Omental fat pad (tissue), 4 donors: ENCODE results near the gene RALY. TPM values are rescaled to one million over a fixed set of nuclear protein-coding genes. Genes with fewer than 3 reads are reported as not detected.

Experiments used
- ATAC-seq: fragments of 150-250 bp; one replicate; pipeline ENCODE4 v1.9.1; 2016; ENCODE audit warnings: mild to moderate bottlenecking, moderate library complexity; ENCODE audit not compliant: low FRiP score
- DNase-seq: peaks from one replicate; pipeline ENCODE4 v3.0.0-alpha.2; 2019; ENCODE audit warnings: low spot score
- total RNA-seq, 4 donors: library from RNA; depleted of rRNA; stranded (reverse); fragments of >200 nt; gene quantifications; one replicate each; pipeline ENCODE4 v1.1.0, GENCODE V29; 2016
- TF ChIP-seq, protein P1 (sequence below), 3 donors: fragments of 450-650 bp; IDR thresholded peaks; one replicate each; pipeline ENCODE4 v1.5.1; 2016 to 2017; ENCODE audit warnings: antibody characterized with exemption in 3 of 3, mild to moderate bottlenecking in 3 of 3, moderate library complexity in 2 of 3

The RALY gene
- total RNA-seq, 4 donors from 2014 or later = 66.4 to 95.4 (median 80.5) TPM

DNA sequence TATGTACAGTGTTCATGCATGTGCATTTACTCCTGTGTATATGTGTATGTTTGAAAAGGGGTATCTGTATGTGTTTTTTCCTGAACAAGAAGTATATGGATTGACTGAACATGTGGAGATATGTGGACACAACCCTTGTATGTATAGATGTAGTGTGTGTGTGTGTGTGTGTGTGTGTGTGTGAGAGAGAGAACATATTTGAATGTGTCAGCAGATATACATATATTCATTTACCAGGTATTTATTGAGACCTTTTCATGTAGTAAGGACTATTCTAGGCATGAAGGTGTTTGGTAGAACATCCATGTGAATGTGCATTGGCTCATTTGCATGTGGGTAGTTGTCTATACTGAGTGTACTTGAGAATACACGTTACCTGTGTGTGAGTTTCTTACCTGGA is 79.1 kb downstream of the RALY start:
- TF ChIP-seq, protein P1, sequence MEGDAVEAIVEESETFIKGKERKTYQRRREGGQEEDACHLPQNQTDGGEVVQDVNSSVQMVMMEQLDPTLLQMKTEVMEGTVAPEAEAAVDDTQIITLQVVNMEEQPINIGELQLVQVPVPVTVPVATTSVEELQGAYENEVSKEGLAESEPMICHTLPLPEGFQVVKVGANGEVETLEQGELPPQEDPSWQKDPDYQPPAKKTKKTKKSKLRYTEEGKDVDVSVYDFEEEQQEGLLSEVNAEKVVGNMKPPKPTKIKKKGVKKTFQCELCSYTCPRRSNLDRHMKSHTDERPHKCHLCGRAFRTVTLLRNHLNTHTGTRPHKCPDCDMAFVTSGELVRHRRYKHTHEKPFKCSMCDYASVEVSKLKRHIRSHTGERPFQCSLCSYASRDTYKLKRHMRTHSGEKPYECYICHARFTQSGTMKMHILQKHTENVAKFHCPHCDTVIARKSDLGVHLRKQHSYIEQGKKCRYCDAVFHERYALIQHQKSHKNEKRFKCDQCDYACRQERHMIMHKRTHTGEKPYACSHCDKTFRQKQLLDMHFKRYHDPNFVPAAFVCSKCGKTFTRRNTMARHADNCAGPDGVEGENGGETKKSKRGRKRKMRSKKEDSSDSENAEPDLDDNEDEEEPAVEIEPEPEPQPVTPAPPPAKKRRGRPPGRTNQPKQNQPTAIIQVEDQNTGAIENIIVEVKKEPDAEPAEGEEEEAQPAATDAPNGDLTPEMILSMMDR (IDR thresholded peaks at IDR 0.05) = no peak
- ATAC-seq = no peak
- DNase-seq = no peak

DNA sequence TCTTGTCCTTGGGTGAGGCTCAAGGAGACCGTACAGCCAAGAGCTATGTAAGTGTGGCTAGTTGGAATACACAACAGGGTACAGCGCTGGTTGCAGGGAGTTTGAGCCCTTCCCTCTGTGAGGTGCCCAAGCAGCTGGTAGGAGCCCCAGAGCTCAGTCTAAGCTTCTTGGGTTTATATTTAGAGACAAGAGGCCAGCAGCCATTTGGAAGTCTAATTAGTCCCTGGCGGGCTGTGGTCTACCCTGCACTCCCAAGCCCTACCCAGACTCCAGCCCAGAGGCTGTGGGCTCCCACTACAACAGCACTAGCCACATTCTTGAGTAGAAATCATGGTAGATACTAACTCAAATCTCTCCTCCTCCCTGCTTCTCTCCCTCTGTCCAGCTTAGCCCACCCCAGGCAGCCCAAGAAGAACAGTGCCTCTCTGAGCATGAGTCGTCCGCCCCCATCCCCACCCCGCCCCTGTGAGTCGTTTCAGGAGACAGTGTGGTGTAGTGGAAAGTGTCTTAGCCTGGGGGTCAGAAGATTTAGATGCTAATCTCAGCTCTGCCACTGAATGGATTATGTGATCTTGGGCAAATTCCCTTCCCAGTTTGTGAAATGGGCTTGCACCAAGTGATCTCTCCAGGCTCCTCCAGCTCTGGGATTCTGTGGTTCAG is 80.5 kb downstream of the RALY start:
- DNase-seq (no peak), ATAC-seq (no peak)
- TF ChIP-seq, protein P1 (IDR thresholded peaks at IDR 0.05) = no peak

DNA sequence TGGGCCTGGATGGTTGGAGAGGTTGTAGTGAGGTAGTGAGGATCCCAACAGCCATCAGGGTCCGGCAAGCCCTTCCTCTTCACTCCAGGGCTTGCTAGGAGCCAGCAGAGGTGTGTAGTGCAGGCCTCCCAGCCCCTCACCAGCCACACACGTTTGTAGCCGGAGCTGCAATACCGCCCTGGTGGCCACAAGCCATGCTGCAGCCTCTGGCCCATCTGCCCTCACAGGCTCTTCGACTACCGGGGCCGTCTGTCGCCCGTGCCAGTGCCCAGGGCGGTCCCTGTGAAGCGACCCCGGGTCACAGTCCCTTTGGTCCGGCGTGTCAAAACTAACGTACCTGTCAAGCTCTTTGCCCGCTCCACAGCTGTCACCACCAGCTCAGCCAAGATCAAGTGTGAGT is 81.9 kb downstream of the RALY start:
- TF ChIP-seq, protein P1 (IDR thresholded peaks at IDR 0.05) = no peak

DNA sequence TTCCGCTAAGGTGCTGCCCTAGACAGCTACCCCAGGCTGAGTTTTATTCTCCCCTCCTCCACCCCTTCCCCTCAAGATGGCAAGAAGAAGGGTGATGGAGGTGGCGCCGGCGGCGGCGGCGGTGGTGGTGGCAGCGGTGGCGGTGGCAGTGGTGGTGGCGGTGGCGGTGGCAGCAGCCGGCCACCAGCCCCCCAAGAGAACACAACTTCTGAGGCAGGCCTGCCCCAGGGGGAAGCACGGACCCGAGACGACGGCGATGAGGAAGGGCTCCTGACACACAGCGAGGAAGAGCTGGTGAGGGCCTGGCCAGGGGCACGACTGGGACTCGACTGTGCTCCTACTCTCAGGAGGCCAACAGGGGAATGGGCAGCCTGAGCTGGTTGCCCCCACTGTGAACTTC is 83.2 kb downstream of the RALY start:
- ATAC-seq = no peak
- no peak for DNase-seq
- TF ChIP-seq, protein P1 (IDR thresholded peaks at IDR 0.05) = no peak

More for the DNA sequence above, 81.9 kb downstream of the RALY start:
- no peak for ATAC-seq
- no peak for DNase-seq

DNA sequence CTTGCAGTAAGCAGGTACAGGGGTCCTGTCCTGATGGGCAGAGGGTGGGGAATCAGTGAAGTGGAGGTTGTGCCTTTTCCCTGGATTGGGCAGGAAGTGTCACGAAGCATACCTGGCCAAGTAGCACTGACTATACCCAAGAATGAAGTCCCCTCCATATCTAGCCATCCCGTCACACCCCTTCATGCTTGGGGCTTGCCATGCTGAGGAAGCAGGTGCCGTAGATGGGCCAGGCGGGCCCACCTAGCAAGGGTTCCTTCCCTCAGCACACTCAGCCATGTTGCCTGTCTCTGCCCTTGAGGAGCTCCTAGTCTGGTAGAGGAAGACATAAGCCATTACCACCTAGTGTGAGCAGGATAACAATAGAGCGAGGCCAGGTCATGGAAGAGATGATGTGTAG is 84.8 kb downstream of the RALY start:
- no peak for ATAC-seq
- TF ChIP-seq, protein P1 (IDR thresholded peaks at IDR 0.05) = no peak
- no peak for DNase-seq

GRCh38 chr20:34079818-34080217 is 86.1 kb downstream of the RALY start:
- ATAC-seq (no peak), DNase-seq (no peak)
- TF ChIP-seq, protein P1 (IDR thresholded peaks at IDR 0.05) = no peak

- ATAC-seq (no peak), DNase-seq (no peak)
- TF ChIP-seq, protein P1 (IDR thresholded peaks at IDR 0.05) = no peak
These were observed 88.6 kb downstream of the RALY start for GRCh38 chr20:34082232-34082887.
